HG03354 (cell line): ENCODE data around the gene SLC15A5.

ENCODE experiments used
- ATAC-seq: cut with Tn5 transposase; IDR thresholded peaks from one replicate; pipeline ENCODE4 v1.9.1; 2021; ENCODE audit warnings: mild to moderate bottlenecking; ENCODE audit not compliant: unreplicated experiment, poor library complexity, severe bottlenecking

SLC15A5 gene, protein sequence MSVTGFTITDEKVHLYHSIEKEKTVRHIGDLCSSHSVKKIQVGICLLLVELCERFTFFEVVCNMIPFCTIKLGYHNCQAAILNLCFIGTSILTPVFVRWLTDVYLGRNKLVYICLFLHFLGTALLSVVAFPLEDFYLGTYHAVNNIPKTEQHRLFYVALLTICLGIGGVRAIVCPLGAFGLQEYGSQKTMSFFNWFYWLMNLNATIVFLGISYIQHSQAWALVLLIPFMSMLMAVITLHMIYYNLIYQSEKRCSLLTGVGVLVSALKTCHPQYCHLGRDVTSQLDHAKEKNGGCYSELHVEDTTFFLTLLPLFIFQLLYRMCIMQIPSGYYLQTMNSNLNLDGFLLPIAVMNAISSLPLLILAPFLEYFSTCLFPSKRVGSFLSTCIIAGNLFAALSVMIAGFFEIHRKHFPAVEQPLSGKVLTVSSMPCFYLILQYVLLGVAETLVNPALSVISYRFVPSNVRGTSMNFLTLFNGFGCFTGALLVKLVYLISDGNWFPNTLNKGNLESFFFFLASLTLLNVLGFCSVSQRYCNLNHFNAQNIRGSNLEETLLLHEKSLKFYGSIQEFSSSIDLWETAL

DNA sequence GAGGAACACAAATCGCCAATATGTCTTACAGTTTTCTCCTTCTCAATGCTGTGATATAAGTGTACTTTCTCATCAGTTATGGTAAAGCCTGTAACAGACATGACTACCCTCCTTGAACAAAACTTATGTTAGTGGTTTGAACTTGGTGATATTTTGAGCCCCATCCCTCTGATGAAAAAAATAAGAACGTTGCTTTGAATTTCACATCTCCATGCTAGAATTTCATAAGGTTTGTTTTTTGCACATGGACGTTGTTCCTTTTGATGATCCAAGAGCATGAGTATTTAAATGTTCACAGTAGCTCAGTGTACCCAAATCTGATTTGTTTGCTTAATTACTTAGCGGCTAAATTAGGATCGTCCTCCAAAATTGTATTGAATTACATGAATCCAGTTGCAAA is at the start of gene SLC15A5:
Gene SLC15A5, minus strand, starts transcription at position 101 of the 400 bp plus-strand sequence. Its CDS starts 0 bp downstream, at position 101.
- ATAC-seq, result no peak

DNA sequence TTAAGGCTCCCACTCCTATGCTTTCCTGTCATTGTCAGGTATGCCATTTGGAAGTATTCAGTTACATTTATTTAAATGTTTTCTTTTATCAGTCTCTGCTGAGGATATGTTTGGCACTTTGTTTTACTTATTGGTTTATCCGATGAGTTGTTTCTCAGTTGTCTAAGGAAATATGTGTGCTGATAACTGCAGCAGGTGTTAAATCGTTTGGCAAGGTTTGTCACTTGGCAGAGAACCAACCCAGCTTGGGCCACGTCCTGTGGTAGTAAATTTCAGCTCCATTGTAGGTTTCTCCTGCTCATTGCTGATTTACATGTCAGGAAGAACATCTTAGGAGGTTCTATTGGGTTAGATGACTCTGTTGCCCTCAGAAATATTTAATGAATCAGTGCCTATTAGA is 47.9 kb upstream of the SLC15A5 start:
- ATAC-seq, result no peak

DNA sequence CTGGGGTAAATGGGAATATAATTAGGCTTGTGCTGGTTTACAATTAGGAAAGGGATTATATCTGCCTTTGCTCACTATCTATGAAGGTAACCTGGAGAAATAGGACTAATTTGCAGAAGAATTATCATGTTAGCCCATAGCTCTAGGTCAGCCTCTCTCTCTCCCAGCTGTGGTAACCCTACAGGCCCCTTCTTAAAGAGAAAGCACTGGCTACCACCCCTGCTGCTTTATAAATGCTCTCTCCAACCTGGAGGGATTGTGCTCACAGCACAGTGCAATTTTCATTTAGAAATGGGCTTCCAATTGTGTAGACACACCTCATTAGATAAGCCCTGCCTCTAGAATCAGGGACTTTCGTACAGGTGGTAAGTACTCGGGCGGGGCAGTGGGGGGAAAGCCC is 47.3 kb upstream of the SLC15A5 start:
- no peak for ATAC-seq

DNA sequence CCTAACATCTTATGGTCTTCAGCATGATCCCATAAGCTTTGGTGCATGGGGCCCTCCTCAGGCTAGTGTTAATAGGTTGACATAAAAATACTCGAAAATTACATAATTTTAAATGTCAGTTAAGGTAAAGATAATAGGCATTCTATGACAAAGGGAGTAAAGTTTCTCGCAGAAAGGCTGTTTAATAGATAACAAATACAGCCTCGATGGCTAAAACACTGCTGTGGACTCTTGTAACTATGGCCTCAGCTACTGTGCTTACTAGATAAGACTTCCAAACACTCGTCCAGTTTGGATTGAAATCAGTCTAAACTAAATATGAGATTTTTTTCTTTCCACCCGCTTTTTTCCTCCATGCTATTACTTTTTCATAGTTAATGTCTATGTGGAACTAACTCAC is 46.8 kb upstream of the SLC15A5 start:
- ATAC-seq, result no peak

DNA sequence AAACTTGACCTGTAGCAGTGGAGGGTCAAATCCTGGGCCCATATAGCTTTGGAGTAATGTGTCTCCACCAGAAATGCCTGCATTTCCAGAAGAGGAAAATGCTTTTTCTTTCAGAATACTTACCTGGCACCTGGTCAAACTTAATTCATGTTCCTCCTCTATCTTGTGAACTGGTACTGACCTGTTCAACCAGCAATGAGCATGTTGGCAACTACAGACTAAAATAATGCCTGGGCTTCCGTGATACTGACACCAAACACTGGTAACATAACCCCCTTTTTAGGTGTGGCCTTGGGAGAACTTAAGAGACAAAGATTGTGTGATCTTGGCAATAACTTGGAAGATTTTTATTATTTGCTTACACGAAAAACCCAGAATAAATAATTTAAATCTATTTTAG is 46.2 kb upstream of the SLC15A5 start:
- no peak for ATAC-seq

DNA sequence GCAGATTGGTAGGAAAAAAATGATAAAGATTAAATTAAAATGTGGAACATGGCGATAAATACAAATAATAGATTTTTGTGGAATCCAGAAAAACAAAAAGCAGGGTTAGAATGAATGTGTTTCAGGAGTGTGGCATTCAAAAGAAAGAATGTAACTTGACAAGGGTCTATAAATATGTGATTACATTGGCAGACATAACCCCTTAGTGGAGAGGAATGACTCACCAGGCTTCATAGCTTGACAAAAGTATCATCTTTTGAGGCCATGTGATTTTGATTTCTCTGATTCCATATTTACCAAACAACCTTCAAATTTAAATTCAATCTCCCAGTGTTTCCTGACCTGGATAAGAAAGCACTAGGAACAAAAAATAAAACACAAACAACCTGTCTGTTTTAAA is 45.5 kb upstream of the SLC15A5 start:
- no peak for ATAC-seq

DNA sequence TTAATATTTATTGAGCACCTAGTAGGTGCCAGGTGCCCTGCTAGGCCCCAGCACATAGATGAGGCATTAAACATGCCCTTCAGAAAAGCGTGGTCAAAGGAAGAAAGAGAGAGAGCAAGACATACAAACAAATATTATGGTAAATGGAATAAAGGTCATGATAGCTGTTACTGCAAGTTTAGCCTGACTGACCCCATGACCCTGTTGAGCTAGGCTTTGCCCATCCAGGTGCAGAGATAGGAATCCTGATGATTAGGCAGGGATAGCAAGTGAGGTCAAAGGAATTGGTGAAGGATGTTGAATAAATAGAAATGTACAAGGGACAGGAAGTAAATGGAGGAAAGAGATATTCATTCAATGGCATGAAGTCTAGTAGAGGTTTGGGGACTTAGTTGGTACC is 33.4 kb upstream of the SLC15A5 start:
- no peak for ATAC-seq

DNA sequence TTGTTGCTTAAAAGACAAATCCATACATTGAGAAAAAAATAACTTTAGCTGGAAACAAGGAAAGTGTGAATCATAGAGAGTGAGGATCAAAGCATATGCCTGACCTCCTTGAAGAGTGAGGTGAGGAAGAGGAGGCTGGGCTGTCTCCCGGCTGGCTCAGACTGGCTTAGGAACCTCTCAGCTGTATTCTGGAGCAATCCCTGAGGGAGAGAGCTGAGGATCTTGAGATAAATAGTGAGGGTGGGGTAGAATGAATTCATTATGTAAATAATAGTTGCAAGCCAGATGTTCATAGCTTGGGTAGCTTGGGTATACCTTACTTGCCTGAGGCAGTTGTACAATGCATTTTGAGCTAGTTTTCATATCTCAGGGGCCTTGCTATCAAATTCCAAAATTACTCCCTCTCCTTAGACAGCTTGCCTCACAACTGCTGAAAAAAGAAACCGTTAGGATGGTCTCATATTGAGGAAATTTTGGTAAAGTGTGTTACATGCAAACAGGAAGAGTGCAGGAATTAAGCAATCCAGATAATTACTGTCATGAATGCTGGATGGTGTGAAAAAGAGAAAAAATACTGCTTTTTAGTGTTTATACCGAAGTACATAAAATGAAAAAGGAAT is 30.5 kb upstream of the SLC15A5 start:
- ATAC-seq, result no peak

DNA sequence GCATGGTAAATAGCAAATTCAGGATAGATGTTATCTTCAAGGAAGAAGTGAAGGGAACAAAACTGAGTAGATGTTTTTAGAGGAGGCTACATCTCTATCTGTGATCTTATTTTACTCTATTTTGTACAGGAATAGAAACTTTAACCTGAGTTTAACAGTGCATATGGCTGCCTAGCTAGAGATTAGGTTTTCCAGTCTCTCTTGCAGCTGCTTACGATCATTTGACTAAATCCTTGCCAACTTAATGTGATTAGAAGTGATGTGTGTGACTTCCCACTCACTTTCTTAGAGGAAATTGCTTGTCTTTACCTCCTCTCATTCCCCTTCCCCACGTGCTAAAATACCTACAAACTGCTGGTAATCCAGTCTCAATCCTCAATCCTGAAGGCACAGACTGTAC is 26.5 kb upstream of the SLC15A5 start:
- no peak for ATAC-seq

DNA sequence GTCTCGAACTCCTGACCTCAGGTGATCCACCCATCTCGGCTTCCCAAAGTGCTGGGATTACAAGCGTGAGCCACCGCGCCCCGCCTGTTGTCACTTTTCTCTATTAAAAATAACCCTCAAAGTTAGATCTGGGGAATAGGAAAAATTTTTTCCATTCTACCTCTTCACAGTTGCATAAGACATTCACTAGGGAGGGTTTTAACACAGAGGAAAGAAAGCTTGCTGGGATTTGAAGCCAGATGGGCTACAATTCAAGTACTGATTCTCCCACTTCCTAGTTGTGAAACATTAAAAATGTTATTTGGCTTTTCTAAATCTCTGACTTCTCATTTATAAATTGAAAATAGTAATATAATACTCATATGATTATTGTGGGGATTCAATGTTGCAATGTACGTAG is 23.3 kb upstream of the SLC15A5 start:
- no peak for ATAC-seq

DNA sequence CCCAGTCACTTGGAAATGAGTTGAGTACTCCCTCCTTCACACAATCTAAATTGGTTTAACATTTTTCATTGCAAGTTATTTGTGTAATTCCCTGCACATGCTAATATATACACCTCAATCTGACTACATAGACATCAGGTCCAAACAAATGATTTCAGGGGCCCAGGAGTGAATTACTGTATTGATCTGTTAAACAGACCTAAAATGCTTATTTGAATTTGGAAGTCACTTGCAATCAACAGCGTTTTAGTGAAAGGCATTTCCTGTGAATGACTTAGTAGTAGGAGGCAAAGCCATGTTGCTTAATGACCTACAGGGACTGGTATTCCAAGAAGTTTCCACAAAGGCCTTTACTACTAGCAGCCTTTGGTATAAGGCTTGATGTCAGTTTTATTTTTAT is 22.6 kb upstream of the SLC15A5 start:
- ATAC-seq, result no peak

DNA sequence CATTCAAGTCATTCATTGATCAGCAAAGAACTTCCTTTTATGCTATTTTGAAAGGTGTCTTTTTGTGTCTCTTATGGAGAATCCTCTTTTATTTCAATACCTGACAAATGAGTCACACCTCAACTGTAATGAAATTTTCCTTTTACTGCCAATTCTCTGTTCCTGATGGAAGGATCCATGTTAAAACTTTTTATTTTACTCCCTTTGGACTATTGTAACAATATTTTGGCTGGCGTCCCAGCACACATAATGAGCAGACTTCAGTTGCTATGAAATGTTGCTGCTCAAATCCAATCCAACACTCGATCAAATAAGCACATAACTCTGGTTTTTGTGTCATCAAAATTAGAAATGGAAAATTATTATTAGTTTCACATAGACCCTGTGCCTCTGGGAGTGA is 21.9 kb upstream of the SLC15A5 start:
- ATAC-seq, result no peak

DNA sequence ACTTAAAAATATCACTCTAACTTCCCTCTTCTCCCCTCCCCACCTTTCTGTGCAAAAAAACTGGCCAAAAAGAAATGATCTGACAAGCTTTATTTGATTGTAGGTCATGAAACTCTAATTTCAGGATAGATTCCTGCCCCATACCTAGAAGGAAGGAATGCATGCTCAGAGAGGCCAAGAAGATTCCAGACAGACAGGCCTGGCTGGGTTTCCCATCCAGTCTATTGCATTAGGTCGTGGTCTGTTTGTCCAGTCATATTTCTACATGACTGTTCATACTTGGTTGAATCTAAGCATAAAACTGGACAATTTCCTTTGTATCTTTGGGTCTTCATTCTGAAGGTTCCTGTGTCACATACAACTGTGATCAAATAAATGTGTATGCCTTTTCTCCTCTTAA is 20.0 kb upstream of the SLC15A5 start:
- ATAC-seq, result no peak

DNA sequence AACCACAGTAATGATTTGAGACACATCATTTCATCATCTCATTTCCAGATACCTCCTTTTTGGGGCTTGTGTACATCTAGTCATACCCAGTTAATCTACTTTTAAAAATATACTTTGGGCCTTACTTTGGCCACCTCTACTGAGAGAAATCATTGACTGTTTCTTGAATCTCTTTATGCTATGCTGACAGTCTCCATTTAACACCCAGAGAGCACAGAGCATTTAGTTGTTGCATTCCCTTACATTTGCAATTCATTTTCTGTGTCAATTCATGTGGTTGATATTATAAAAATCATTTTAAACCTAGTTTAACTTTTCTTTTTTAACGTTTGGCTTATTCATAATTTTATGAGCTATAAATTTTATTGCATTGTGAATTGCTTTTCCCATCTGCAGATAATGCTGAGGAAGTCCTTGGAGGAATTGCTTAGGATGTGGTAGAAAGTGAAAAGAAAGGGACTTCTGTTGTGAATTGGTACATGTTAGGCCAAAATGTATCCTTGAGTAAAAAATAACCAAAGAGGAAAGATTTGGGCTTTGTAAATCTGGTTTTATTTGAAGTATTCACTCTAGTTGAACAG is 17.0 kb upstream of the SLC15A5 start:
- ATAC-seq, result no peak

DNA sequence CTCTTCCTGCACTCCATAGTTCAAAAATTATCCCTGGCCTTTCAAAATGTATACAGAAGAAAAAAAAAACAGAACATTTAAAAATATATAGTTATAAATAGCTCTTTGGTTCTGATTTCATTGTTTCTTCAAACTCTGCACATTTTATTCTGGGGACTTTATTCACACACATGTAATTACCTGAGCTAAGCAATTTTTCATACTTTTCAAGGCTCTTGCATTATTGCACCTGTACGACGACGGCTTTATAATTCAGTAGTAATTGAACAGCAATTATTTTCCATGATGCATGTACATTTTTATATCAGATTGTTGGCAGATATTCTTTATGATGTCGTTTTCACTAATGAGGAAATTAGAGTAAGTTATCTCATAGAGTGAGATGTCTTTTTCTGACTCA is 13.5 kb upstream of the SLC15A5 start:
- no peak for ATAC-seq

DNA sequence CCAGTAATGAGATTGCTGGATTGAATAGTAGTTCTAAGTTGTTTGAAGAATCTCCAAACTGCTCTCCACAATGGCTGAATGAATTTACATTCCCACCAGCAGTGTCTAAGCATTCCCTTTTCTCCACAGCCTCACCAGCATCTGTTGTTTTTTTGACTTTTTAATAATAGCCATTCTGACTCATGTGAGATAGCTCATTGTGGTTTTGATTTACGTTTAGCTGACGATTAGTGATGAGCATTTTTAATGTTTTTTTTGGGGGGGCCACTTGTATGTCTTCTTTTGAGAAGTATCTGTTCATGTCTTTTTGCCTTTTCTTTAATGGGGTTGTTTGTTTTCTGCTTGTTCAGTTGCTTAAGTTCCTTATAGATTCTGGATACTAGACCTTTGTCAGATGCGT is 8.1 kb upstream of the SLC15A5 start:
- ATAC-seq, result no peak

DNA sequence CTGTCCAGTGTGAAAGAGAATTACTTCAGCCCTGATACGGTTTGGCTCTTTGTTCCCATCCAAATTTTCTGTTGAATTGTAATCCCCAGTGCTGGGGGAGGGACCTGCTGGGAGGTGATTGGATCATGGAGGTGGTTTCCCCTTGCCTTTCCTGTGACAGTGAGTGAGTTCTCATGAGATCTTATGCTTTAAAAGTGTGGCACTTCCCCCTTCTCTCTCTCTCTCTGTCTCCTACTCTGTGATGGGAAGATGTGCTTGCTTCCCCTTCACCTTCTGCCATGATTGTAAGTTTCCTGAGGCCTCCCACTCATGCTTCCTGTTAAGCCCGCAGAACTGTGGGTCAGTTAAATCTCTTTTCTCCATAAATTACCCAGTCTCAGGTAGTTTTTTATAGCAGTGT is 5.5 kb upstream of the SLC15A5 start:
- ATAC-seq, result no peak

DNA sequence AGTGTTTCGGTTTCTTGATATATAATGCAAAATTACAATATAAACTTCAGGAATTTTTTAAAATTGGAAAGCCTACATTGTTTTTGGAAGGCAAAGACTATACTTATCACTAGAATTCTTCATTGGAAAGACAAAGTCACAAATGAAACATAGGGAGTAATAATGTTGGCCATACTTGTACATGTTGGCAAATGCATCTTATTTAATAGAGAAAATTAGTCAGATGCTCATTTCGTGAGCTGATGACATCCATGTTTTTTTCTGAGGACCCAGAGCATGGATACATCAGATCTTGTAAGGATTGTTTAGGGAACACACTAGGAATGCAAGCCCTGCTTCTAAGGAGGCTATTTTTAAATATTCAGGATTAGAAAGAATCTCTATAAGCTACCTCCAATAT is 4.6 kb upstream of the SLC15A5 start:
- ATAC-seq, result no peak

DNA sequence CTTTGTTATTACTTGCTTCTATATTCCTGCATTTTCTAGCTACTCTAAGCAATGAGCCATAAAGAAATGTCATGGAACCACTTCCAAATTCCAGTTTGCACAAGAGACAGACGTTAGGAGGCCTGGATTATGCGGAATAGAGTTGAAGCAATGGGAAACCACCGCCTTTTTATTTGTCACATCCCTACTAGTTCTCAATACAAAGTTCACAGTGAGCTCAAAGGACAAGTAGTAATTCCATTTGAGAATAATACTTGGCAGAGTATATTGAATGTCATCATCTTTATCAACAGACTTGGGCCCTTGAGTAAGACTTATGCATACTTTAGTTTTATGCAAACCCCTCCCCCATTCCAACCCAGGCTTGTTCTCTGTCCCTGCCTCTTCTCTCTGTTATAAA is 3.7 kb upstream of the SLC15A5 start:
- ATAC-seq, result no peak

DNA sequence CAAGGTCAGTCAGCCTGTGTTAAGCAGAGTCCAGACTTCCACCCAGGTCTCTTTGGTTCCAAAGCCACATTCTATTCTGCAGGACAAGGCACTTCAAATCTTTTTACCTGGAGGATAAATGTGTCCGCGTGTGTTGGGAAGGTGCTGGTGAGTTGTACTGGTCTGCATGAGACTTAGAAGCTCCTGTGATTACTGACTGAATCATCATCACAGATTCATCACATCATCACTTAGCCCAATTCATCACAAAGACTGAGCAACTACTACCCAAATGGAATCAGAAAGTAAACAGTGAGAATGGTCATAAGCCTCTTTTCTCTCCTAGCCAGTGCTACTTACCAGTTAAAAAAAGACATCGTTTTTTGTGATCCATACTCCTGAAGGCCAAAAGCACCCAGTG is 5.3 kb downstream of the SLC15A5 start:
- no peak for ATAC-seq

DNA sequence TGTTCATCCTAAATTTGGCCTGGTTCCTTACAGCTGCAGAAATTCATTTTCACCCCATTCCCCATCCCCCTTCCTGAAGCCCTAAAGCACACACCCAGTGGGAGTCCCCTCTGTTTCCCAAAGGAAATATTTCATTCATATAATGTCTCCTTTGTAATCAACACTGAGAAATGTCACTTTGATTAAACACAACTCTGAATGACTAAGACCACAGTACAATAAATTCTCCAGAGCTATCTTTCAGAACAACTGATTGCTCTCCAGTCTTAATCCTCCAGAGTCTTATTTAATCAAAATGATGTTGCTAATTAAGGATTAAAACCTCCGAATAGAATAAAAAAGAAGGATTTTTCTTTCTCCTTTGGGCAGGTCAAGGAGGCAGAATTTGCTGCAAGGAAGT is 6.4 kb downstream of the SLC15A5 start:
- ATAC-seq, result no peak
